A549 (cell line): Measurements from ENCODE around the gene MTMR11. TPM values are rescaled to one million over a fixed set of nuclear protein-coding genes. Genes with fewer than 3 reads are reported as not detected.
A peak's percentile ranks its signal among the peaks of the same experiment; 100 is the strongest.

Experiments
- ATAC-seq, 2 experiments: fragments of 200-7000 bp in 1 of 2; fragments of >200 bp in 1 of 2; cut with Nextera tagmentation in 1 of 2; cut with Tn5 transposase in 1 of 2; 3 replicates each; pipeline versions ENCODE4 v1.8.0 to v1.9.1; 2018 to 2020; ENCODE audit warnings: mild to moderate bottlenecking in 1 of 2, moderate library complexity in 1 of 2
- CTCF ChIA-PET: fragments of 300-600 bp; sonication (Branson Sonifier 250); formaldehyde crosslinking; extraction: SDS; loops from one replicate; lab custom pipeline; 2021; ENCODE audit warnings: antibody characterized with exemption, inconsistent platforms; lab: Yijun Ruan, JAX
- POLR2A ChIA-PET: fragments of 350-600 bp; formaldehyde crosslinking; extraction: SDS; loops from one replicate; lab custom pipeline; 2021; ENCODE audit warnings: antibody characterized with exemption, inconsistent platforms; lab: Yijun Ruan, JAX
- DNase-seq, 2 experiments: peaks; one replicate each; pipeline versions ENCODE4 v3.0.0 to v3.0.0-alpha.2; 2011 to 2016; ENCODE audit warnings: low read depth in 1 of 2, low spot score in 1 of 2
- FAIRE-seq: peaks from 2 replicates; lab custom pipeline; 2011; peaks lifted over from hg19 to GRCh38; lab: Jason Lieb, UNC
- H3K27ac ChIP-seq, 2 experiments: fragments of >200 bp; sonication (Bioruptor Twin); formaldehyde crosslinking; 3 replicates each; pipeline ENCODE4 v1.5.1; 2016 to 2017
- H3K4me1 ChIP-seq: fragments of >200 bp; sonication (Bioruptor Twin); formaldehyde crosslinking; 3 replicates; pipeline ENCODE4 v1.6.1; 2016
- H3K4me2 ChIP-seq: fragments of >200 bp; sonication (Bioruptor Twin); formaldehyde crosslinking; 3 replicates; pipeline ENCODE4 v1.6.1; 2016
- H3K4me3 ChIP-seq: fragments of >200 bp; sonication (Bioruptor Twin); formaldehyde crosslinking; 3 replicates; pipeline ENCODE4 v1.5.1; 2016
- H3K9me3 ChIP-seq: fragments of >200 bp; sonication (Bioruptor Twin); formaldehyde crosslinking; 3 replicates; pipeline ENCODE4 v1.6.1; 2016
- CEBPB ChIP-seq, 2 experiments: fragments of >200 bp in 1 of 2; sonication (Bioruptor Twin) in 1 of 2; formaldehyde crosslinking in 1 of 2; IDR thresholded peaks; 2 replicates each; pipeline ENCODE4 v1.6.1; 2012 to 2016
- EHMT2 ChIP-seq: fragments of 200-600 bp; sonication (generic); IDR thresholded peaks from 2 replicates; pipeline ENCODE4 v1.6.1; 2016; ENCODE audit warnings: antibody characterized with exemption, low read depth, mild to moderate bottlenecking, moderate library complexity
- FOSB ChIP-seq: fragments of 250-450 bp; sonication (Bioruptor Pico); IDR thresholded peaks from 2 replicates; pipeline ENCODE4 v1.5.0; 2020; ENCODE audit warnings: mild to moderate bottlenecking, moderate library complexity
- FOSL2 ChIP-seq, 2 experiments: fragments of 450-650 bp in 1 of 2; fragments of >200 bp in 1 of 2; sonication (Bioruptor Twin) in 1 of 2; formaldehyde crosslinking; IDR thresholded peaks; 2 replicates each; pipeline versions ENCODE4 v1.5.0 to v1.6.1; 2016 to 2020; ENCODE audit warnings: mild to moderate bottlenecking in 1 of 2, moderate library complexity in 1 of 2
- GATA3 ChIP-seq: IDR thresholded peaks from 2 replicates; pipeline ENCODE4 v1.6.1; 2012; ENCODE audit warnings: borderline replicate concordance
- HEYL ChIP-seq: fragments of 250-450 bp; sonication (Bioruptor Pico); IDR thresholded peaks from 2 replicates; pipeline ENCODE4 v1.8.0; 2021; ENCODE audit warnings: mild to moderate bottlenecking, moderate library complexity
- HOXA7 ChIP-seq: fragments of 250-450 bp; sonication (Bioruptor Pico); IDR thresholded peaks from 2 replicates; pipeline ENCODE4 v1.5.0; 2020; ENCODE audit warnings: mild to moderate bottlenecking, moderate library complexity
- HOXB5 ChIP-seq: fragments of 250-450 bp; sonication (Bioruptor Pico); IDR thresholded peaks from 2 replicates; pipeline ENCODE4 v1.5.0; 2020; ENCODE audit warnings: mild to moderate bottlenecking, moderate library complexity
- JUN ChIP-seq, 2 experiments: fragments of >200 bp; sonication (Bioruptor Twin); formaldehyde crosslinking; IDR thresholded peaks; 2 replicates in 1 of 2; 3 replicates in 1 of 2; pipeline ENCODE4 v1.6.1; 2016 to 2017
- MAFK ChIP-seq: fragments of 450-650 bp; IDR thresholded peaks from 2 replicates; pipeline ENCODE4 v1.6.1; 2014; ENCODE audit not compliant: partially characterized antibody
- MAZ ChIP-seq: fragments of 150-350 bp; IDR thresholded peaks from 2 replicates; pipeline ENCODE4 v1.6.1; 2014; ENCODE audit warnings: antibody characterized with exemption, low read depth, low read length, borderline replicate concordance
- MYC ChIP-seq: IDR thresholded peaks from 2 replicates; pipeline ENCODE4 v1.6.1; 2012; ENCODE audit warnings: mild to moderate bottlenecking, inconsistent platforms, low read length, improper control_type of control experiment, borderline replicate concordance
- PHF8 ChIP-seq: fragments of 200-600 bp; sonication (generic); IDR thresholded peaks from 2 replicates; pipeline ENCODE4 v1.6.1; 2016; ENCODE audit warnings: low read depth, mild to moderate bottlenecking, antibody characterized with exemption, moderate library complexity, borderline replicate concordance
- POLR2A ChIP-seq: IDR thresholded peaks from 2 replicates; pipeline ENCODE4 v1.6.1; 2012; ENCODE audit warnings: mild to moderate bottlenecking, low read length
- RARB ChIP-seq: fragments of 250-450 bp; sonication (Bioruptor Pico); IDR thresholded peaks from 2 replicates; pipeline ENCODE4 v1.8.0; 2021; ENCODE audit warnings: mild to moderate bottlenecking, moderate library complexity
- RFX5 ChIP-seq: fragments of 450-650 bp; IDR thresholded peaks from 2 replicates; pipeline ENCODE4 v1.7.1; 2014; ENCODE audit warnings: antibody characterized with exemption, mild to moderate bottlenecking, moderate library complexity
- TFCP2L1 ChIP-seq: fragments of 250-450 bp; sonication (Bioruptor Pico); IDR thresholded peaks from 2 replicates; pipeline ENCODE4 v1.5.0; 2021; ENCODE audit warnings: mild to moderate bottlenecking
- TP53 ChIP-seq: fragments of 250-450 bp; sonication (Bioruptor Pico); IDR thresholded peaks from 2 replicates; pipeline ENCODE4 v1.5.0; 2021; ENCODE audit warnings: mild to moderate bottlenecking, moderate library complexity
- WGBS: methylation state at CpG from one replicate; pipeline ENCODE4 v1.1.6; 2017; ENCODE audit errors: missing lambda C conversion rate; 5-methylcytosine and 5-hydroxymethylcytosine counted together
- polyA plus RNA-seq, 4 experiments: library from polyadenylated mRNA; depleted of rRNA in 3 of 4; stranded (reverse); fragments of >200 nt; fragmentation: RNase III in 1 of 4; extraction: RNeasy Plus Mini Kit Qiagen cat#74134 plus additional on column Dnase treatment in 1 of 4; gene quantifications; 2 replicates in 3 of 4; 3 replicates in 1 of 4; pipeline ENCODE4 v1.2.3, GENCODE V29; 2011 to 2017
- TF ChIP-seq, protein P1 (sequence below): IDR thresholded peaks from 2 replicates; pipeline ENCODE4 v1.6.1; 2012
- TF ChIP-seq, protein P2 (sequence below): fragments of 200-600 bp; sonication (generic); IDR thresholded peaks from 2 replicates; pipeline ENCODE4 v1.6.1; 2016; ENCODE audit warnings: antibody characterized with exemption, mild to moderate bottlenecking, moderate library complexity
- TF ChIP-seq, protein P3 (sequence below): fragments of 250-450 bp; sonication (Bioruptor Pico); IDR thresholded peaks from 2 replicates; pipeline ENCODE4 v1.5.0; 2020; ENCODE audit warnings: low read depth, mild to moderate bottlenecking, moderate library complexity
- TF ChIP-seq, protein P4 (sequence below): IDR thresholded peaks from 2 replicates; pipeline ENCODE4 v1.6.1; 2012
- TF ChIP-seq, protein P5 (sequence below): IDR thresholded peaks from 2 replicates; pipeline ENCODE4 v1.6.1; 2012; ENCODE audit warnings: low read depth, borderline replicate concordance
- TF ChIP-seq, protein P6 (sequence below): fragments of >200 bp; sonication (Bioruptor Twin); formaldehyde crosslinking; IDR thresholded peaks from 3 replicates; pipeline ENCODE4 v1.6.1; 2016

The MTMR11 gene
- polyA plus RNA-seq, 2 of the 4 experiments (the other 2 are of a cell fraction) = 16.2 to 31.2 TPM

DNA sequence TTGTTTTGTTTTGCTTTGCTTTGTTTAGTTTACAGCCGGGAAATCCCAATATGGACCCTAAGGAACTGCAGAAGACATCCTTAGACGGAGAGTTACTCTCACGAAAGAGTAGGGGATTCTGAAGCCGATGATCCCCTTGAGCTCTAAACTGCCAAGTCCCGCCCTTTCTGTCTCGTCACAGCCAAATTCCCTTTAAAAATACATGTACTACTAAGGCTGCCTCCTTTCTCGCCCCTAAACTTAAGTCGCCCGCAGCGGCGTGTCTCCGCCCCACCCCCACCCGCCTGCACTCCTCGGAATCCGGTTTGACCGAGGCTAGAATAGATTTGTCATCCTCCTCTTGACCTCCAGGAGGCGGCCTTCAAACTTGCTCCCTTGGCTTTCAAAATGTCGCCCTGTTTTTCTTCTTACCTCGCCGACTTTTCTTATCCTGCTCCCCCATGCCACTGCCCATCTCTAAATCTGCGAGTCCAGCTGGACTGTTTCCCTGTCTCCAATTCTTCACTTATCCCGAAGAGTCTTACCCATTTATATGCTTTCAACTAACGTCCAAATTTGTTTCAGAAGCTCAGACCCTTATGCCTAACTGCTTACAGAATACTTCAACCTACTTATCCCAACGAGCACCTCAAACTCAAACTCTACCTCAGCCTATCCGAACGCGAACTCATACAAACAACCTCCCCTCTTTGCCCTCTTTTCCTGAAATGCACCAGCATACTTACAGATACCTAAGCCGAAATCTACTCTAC, 48.3 kb downstream of the MTMR11 start (continued):
- TF ChIP-seq, protein P1, sequence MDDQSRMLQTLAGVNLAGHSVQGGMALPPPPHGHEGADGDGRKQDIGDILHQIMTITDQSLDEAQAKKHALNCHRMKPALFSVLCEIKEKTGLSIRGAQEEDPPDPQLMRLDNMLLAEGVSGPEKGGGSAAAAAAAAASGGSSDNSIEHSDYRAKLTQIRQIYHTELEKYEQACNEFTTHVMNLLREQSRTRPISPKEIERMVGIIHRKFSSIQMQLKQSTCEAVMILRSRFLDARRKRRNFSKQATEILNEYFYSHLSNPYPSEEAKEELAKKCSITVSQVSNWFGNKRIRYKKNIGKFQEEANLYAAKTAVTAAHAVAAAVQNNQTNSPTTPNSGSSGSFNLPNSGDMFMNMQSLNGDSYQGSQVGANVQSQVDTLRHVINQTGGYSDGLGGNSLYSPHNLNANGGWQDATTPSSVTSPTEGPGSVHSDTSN = 0 out of 2 replicates have a peak, but pooled peaks have one; percentile 1
- TF ChIP-seq CEBPB (IDR thresholded peaks at IDR 0.05) (no peak), MYC (0 out of 2 replicates have a peak, but pooled peaks have one; percentile 45)

DNA sequence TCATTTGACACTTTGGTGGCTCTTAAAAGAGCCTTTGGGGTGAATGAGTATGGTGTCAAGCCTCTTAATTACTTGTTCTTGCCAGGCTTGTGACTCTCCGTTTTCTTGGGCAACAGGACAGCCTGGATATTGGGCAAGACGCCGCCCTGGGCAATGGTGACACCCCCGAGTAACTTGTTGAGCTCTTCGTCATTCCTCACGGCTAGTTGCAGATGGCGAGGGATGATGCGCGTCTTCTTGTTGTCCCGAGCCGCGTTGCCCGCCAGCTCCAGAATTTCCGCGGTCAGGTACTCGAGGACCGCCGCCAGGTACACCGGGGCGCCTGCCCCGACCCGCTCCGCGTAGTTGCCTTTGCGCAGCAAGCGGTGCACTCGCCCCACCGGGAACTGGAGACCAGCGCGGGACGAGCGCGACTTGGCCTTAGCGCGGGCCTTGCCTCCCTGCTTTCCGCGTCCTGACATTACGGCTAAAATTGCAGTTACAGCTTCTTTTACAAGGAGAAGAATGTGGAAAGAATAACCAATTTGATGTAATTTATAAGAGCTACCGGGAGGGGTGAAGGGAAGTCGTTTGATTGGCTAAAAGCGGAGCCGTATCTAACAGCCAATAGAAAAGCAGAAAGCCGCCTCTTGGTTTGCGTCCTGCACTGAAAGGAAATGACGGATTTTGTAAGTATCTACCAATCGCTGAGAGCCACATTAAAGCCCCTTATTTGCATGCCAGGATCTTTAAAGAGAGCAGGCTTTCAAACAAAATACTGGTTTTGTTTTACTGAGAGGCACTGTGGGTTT, 49.0 kb downstream of the MTMR11 start:
- TF ChIP-seq, protein P1 = peak; percentile 5; the same call in 1 of the 2 replicates
- TF ChIP-seq JUN (IDR thresholded peaks at IDR 0.05) (peak in 1 of 2 experiments; percentile 95; a peak in 3 of 5 replicates), RARB (peak; percentile 79), FOSL2 (IDR thresholded peaks at IDR 0.05) (no peak), FOSL2 (CRISPR knock-in tag; IDR thresholded peaks at IDR 0.05) (no peak; the same call in 1 of the 2 replicates), EHMT2 (no peak), HOXB5 (CRISPR knock-in tag) (0 out of 2 replicates have a peak, but pooled peaks have one; percentile 25), MAFK (peak; percentile 47), TFCP2L1 (CRISPR knock-in tag) (peak; percentile 96; the same call in 1 of the 2 replicates), FOSB (CRISPR knock-in tag) (peak; percentile 92), HEYL (CRISPR knock-in tag) (no peak), PHF8 (peak; percentile 3; the same call in 1 of the 2 replicates), CEBPB (IDR thresholded peaks at IDR 0.05) (peak; percentile 78 to 87), POLR2A (peak; percentile 91), GATA3 (no peak), TP53 (CRISPR knock-in tag) (peak; percentile 91; the same call in 1 of the 2 replicates), MAZ (no peak), RFX5 (no peak), HOXA7 (CRISPR knock-in tag) (peak; percentile 84; the same call in 1 of the 2 replicates)
- TF ChIP-seq, protein P2, sequence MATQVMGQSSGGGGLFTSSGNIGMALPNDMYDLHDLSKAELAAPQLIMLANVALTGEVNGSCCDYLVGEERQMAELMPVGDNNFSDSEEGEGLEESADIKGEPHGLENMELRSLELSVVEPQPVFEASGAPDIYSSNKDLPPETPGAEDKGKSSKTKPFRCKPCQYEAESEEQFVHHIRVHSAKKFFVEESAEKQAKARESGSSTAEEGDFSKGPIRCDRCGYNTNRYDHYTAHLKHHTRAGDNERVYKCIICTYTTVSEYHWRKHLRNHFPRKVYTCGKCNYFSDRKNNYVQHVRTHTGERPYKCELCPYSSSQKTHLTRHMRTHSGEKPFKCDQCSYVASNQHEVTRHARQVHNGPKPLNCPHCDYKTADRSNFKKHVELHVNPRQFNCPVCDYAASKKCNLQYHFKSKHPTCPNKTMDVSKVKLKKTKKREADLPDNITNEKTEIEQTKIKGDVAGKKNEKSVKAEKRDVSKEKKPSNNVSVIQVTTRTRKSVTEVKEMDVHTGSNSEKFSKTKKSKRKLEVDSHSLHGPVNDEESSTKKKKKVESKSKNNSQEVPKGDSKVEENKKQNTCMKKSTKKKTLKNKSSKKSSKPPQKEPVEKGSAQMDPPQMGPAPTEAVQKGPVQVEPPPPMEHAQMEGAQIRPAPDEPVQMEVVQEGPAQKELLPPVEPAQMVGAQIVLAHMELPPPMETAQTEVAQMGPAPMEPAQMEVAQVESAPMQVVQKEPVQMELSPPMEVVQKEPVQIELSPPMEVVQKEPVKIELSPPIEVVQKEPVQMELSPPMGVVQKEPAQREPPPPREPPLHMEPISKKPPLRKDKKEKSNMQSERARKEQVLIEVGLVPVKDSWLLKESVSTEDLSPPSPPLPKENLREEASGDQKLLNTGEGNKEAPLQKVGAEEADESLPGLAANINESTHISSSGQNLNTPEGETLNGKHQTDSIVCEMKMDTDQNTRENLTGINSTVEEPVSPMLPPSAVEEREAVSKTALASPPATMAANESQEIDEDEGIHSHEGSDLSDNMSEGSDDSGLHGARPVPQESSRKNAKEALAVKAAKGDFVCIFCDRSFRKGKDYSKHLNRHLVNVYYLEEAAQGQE = peak; percentile 47
- TF ChIP-seq, protein P3, sequence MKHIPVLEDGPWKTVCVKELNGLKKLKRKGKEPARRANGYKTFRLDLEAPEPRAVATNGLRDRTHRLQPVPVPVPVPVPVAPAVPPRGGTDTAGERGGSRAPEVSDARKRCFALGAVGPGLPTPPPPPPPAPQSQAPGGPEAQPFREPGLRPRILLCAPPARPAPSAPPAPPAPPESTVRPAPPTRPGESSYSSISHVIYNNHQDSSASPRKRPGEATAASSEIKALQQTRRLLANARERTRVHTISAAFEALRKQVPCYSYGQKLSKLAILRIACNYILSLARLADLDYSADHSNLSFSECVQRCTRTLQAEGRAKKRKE = peak; percentile 14; the same call in 1 of the 2 replicates
- TF ChIP-seq, protein P4, sequence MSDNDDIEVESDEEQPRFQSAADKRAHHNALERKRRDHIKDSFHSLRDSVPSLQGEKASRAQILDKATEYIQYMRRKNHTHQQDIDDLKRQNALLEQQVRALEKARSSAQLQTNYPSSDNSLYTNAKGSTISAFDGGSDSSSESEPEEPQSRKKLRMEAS = peak; percentile 3
- TF ChIP-seq, protein P5, sequence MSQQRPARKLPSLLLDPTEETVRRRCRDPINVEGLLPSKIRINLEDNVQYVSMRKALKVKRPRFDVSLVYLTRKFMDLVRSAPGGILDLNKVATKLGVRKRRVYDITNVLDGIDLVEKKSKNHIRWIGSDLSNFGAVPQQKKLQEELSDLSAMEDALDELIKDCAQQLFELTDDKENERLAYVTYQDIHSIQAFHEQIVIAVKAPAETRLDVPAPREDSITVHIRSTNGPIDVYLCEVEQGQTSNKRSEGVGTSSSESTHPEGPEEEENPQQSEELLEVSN = no peak
- TF ChIP-seq, protein P6, sequence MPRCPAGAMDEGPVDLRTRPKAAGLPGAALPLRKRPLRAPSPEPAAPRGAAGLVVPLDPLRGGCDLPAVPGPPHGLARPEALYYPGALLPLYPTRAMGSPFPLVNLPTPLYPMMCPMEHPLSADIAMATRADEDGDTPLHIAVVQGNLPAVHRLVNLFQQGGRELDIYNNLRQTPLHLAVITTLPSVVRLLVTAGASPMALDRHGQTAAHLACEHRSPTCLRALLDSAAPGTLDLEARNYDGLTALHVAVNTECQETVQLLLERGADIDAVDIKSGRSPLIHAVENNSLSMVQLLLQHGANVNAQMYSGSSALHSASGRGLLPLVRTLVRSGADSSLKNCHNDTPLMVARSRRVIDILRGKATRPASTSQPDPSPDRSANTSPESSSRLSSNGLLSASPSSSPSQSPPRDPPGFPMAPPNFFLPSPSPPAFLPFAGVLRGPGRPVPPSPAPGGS = peak; percentile 75; the same call in 2 of the 3 replicates
- TF ChIP-seq, all 56 proteins: peak for 16
- ATAC-seq (peak; percentile 52 to 70), FAIRE-seq (no peak), DNase-seq (peak; percentile 89 to 99)
- POLR2A ChIA-PET = interaction anchor here (0.7 to 4.8 kb wide), 26 partner anchors 10 to 476 kb away, joined by 3 to 70 read pairs (median 5); partner anchors contain the start of genes BOLA1, MTMR11, OTUD7B and PLEKHO1
- Histone ChIP-seq H3K4me3 (peak overlapping the region; percentile 54), H3K27ac (peak overlapping the region; percentile 91 to 96), H3K9me3 (no peaks in the 10 kb centered on the region), H3K4me2 (peak overlapping the region; percentile 78), H3K4me1 (peaks cover 22% of the 10 kb centered on the region)
- CTCF ChIA-PET = interaction anchor here (0.8 to 4.0 kb wide), 28 partner anchors 12 to 300 kb away, joined by 3 to 32 read pairs (median 7); partner anchors contain the start of genes BOLA1 and OTUD7B
- WGBS = under 1% methylated on average over 27 of the region's 46 CpGs
